GM18873 (cell line): ENCODE data around the gene ZNF496.
"Not testable (repeated sequence)": the region's sequence is repeated elsewhere in the genome, so short reads cannot be mapped to it uniquely, and the experiment has no call there.

Experiments
- ATAC-seq: cut with Tn5 transposase; IDR thresholded peaks from one replicate; pipeline ENCODE4 v1.9.1; 2021; ENCODE audit warnings: mild to moderate bottlenecking, moderate library complexity, moderate number of reproducible peaks; ENCODE audit not compliant: unreplicated experiment, low FRiP score

The ZNF496 gene

GRCh38 chr1:247331525-247332214 lies at the start of gene ZNF496:
Gene ZNF496, minus strand, starts transcription at chr1:247331867. Its CDS starts 2,289 bp downstream, at chr1:247329578.
- peak; percentile 57 for ATAC-seq

GRCh38 chr1:247378334-247379073 lies 46.8 kb upstream of the ZNF496 start:
- ATAC-seq, result no peak

- ATAC-seq, result not testable (repeated sequence)
Observed at GRCh38 chr1:247377656-247378055, 46.0 kb upstream of the ZNF496 start.

GRCh38 chr1:247376659-247377058 lies 45.0 kb upstream of the ZNF496 start:
- no peak for ATAC-seq

GRCh38 chr1:247375747-247376146 lies 44.1 kb upstream of the ZNF496 start:
- no peak for ATAC-seq

- ATAC-seq, result not testable (repeated sequence)
Observed at GRCh38 chr1:247374651-247375334, 43.1 kb upstream of the ZNF496 start.

GRCh38 chr1:247373721-247374141 lies 42.1 kb upstream of the ZNF496 start:
- no peak for ATAC-seq

- no peak for ATAC-seq
Observed at GRCh38 chr1:247371801-247372259, 40.2 kb upstream of the ZNF496 start.

- no peak for ATAC-seq
Observed at GRCh38 chr1:247370786-247371732, 39.4 kb upstream of the ZNF496 start.

GRCh38 chr1:247368490-247369145 lies 37.0 kb upstream of the ZNF496 start:
- no peak for ATAC-seq

GRCh38 chr1:247367786-247368422 lies 36.2 kb upstream of the ZNF496 start:
- no peak for ATAC-seq

GRCh38 chr1:247366926-247367645 lies 35.4 kb upstream of the ZNF496 start:
- ATAC-seq, result no peak

- not testable (repeated sequence) for ATAC-seq
Observed at GRCh38 chr1:247366345-247366744, 34.7 kb upstream of the ZNF496 start.

GRCh38 chr1:247365023-247365422 lies 33.4 kb upstream of the ZNF496 start:
- no peak for ATAC-seq

GRCh38 chr1:247363000-247363399 lies 31.3 kb upstream of the ZNF496 start:
- ATAC-seq, result not testable (repeated sequence)

- no peak for ATAC-seq
Observed at GRCh38 chr1:247362153-247362552, 30.5 kb upstream of the ZNF496 start.

- no peak for ATAC-seq
Observed at GRCh38 chr1:247360991-247361731, 29.5 kb upstream of the ZNF496 start.
